ENCODE measurements around the gene RALGDS.

Gene RALGDS

DNA sequence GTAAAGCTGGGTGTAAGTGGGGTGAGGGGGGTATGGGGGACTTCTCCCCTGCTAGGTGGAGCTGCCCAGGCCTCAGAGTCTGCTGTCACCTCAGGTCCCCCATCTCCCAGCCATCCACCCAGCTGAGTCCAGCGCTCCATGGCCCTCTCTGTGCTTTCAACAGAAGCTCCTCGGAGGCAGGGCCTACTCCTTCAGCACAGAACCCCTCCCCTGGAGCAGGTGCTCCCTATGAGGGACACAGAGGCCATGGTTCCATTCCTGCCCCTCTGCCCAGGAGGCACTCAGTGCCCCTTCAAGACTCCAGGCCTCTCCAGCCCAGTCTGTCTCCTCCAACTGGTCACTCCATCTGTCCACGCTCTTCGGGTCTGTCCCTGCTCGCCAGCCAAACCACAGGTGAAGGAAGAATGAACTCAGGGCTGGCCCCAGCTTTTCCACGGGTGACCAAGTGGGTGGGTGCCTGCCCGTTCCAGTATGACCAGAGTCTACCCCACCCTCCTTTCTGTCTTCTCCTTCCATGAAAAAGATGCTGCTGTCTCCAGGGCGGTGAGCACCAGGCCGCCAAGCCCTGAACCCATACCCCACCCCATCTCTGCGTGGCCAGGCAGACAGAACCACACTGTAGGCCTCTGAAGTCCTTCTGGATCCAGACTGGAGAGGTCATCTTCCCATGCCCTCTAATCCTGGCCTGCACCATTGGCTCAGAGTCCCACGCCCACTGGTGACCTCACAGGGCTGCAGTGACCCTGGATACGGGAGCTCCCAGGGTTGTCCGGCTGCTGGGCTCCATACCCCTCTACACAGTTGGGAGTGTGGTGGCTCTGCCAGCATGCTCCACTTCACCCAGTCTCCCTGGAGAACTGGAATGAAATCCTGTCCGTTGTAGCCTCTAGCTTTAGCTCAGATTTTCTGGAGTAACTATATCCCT lies 30.8 kb upstream of the RALGDS start:
- DNase-seq (ENCODE audit: low read depth in 3 of 3) = no peak

DNA sequence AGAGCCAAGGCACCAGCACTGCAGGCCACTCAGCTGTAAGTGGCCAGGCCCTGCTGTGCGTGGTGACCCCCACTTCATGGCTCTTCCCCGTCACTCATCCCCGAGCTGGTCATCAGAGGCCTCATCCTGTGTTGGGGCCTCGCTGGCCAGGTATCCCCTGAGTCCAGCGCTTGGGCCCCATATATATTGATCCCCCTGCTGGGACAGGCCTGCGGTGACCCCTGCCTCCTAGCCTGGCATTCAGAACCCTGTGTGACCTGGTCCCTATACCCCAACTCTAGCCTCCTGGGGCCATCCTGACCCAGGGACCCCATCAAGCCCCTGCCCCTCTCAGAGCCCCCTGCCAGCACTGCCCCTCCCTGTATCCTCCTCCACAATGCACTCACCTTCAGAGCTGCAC lies 30.0 kb upstream of the RALGDS start:
- no peak for DNase-seq (ENCODE audit: low read depth in 3 of 3)

DNA sequence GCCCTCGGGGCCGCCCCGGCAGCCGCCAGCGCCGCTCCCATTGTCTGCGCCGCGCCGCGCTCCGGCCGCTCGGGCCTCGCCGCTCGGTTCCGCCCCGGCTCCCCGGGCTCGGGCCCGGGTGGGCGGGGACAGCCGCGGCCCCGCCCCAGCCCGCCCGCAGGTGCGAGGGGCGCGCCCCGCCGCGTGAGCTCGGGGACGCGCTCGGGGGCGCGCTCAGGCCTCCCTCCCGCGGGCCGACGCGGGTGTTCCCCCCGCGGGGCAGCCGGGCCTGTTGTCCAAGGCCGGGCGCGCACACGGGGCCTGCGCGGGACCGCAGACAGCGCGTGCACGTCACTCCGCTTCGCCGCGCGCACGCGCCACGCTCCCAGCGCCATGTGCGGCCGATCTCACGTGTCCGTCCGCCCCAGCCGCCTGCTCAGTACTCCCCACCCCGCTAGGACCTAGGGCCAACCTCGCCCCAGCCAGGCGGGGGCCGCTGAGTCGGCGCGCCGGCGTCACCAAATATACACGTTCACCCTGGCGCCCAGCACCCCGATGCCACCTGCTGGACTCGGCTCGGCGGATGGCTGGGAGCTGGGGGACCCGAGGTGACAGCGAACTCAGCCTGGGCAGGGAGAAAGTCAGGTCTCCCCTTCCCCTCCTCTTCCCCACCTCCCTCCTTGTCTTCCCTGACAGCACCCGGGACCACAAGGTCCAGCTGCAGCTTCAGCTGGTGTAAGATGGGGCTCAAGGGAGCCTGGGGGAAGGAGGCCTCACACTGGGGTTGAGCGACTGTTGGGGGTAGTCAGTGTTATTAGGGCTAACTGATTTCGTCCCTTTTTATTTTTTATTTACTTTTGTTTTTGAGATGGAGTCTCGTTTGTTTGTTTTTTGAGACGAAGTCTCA lies 28.3 kb upstream of the RALGDS start:
- DNase-seq (ENCODE audit: low read depth in 3 of 3) = peak; percentile 68 to 77 (median 74)

DNA sequence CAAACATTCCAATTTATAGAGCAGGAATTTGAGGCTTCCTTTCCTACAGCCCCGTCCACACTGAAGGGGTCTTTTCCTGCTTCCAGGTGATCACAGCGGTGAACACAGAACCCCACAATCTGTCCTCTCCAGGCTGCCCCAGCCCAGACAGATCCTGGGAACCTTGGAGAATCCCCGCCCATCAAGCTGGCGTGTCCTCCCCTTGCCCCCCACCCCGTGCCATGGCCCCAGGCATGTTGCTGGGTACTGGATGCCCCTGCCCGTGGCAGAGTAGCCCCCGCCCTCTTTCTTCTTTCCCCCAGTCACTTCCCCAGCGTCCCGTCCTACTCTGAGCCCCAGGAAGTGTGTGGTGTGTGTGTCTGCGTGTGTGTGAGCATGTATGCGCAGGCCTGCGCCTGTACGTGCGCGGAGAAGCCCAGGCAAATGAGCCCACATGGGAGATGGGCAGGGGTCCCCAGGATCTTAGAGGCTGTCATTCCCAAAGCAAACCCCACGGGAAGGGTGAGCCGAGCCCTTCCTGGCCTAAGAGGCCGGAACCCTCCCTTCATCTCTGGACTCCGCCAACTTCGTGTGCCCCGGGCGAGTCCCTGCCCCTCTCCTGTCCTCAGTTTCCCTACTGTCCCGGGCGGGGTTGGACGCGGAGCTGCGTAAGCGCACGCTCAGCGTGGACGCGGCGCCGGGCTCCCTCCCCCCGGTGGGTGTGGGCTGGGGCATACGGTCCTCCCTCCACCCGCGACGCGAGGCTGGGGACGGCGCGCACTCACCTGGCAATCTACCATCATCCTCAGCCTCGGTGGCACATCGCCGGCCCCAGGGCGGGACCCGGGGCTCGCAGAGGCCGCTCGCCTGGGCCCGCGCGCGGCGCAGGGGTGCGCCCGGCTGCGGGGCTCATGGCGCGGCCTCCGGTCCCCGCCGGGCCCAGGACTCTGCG lies 27.4 kb upstream of the RALGDS start:
- DNase-seq (ENCODE audit: low read depth in 3 of 3) = peak in 1 of 3 donors; percentile 47

DNA sequence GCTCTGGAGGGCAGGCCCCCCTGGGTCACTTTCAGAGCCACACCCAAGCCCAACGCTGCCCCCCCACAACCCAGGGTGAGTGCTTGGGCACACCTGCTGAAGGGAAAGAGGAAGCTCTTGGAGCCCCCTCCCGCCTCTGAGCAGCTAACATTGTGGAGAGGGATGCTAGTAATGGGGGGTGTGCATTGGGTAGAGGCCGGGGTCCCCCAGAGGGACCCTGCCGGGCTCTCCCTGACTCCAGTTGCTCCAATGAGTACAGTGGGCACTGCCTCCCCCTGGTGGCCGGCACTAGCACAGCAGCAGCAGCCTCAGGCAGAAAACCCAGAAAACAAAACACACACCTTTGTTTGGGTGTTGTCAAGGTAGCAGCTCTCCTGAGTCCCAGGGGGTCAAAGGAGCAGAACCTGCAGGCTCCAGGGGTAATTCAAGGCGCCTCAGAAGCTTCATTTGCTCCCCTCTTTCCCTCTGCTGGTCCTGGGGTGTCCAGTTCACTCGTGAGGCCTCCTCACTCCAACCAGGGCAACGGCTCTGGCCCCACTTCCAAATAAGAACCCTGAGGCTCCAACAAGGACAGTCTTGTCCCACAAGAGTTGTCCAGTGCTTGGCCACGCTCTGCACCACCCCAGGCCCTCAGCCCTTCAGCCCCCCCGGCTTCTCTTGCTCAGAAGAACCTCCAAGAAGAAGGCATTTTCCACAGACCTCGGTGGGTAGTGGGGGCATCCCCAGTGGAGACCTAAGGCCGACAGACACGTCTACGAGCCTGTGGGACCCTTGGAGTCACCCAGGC lies 26.6 kb upstream of the RALGDS start:
- DNase-seq (ENCODE audit: low read depth in 3 of 3) = peak; percentile 67 to 79 (median 76)

DNA sequence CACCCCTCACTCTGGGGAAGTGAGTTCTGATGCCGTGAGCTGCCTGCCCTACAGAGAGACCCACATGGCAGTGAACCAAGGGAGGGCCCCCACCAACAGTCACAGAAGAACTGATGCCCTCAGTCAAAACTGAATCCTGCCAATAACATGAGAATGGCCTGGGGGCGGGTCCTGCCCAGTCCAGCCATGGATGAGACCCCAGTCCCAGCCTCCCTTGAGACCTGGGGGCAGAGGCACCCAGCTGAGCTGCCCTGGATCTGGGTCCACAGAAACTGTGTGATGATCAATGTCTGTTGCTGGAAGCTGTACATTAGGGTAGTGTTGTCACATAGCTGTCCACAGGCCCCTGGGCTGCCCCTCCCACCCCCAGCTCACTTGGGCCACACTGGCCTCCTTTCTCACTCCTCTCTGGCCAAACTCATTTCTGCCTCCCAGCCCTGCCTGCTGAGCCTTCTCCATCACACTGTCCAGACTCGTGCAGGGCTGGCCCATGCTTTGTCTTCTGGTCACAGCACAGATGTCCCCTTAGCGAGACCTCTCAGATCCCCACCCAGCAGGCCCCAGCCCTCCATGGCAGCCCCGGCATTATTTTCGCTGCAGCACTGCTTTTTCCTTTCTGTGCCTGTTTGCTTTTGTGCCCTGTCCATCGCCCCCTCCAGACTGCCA lies 25.8 kb upstream of the RALGDS start:
- DNase-seq (ENCODE audit: low read depth in 3 of 3) = no peak

DNA sequence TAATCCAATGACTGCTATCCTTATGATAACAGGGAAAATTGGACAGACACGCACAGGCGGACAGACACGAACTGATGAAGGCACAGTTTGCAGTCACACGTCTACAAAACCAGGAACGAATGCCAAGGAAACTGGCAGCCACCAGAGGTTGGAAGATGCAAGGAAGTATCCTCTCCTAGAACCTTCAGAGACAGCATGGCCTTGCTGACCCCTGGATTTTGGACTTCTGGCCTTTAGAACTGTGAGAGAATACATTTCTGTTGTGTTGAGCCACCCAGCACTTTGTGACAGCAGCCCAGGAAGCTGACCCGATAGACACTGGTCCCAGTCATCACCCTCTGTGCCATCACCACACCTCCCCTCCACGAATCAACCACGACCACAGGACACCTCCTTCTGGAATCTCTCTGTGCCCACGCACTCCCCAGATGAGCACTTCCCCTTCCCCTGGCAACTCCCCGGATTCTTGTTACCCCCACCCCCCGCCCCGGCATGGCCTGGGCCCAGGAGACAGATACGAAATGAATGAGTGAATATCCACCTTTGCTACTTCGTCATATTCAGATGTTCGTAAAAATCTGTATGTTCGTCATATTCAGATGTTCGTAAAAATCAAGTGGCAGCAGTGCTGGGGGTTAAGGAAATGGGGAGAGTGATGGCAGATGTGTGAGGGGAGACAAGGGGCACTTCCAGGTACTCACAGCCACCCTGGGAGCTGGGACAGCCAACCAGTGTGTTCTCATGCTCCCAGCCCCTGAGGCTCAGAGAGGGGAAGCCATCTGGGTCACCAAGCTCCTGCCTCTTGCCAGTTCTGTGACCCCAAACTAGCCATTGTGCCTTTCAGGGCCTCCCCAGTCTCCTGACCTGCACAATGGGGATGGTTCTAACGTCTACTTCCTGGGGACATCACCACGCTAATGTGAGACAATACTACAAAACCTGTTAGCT lies 24.1 kb upstream of the RALGDS start:
- no peak for DNase-seq (ENCODE audit: low read depth in 3 of 3)

DNA sequence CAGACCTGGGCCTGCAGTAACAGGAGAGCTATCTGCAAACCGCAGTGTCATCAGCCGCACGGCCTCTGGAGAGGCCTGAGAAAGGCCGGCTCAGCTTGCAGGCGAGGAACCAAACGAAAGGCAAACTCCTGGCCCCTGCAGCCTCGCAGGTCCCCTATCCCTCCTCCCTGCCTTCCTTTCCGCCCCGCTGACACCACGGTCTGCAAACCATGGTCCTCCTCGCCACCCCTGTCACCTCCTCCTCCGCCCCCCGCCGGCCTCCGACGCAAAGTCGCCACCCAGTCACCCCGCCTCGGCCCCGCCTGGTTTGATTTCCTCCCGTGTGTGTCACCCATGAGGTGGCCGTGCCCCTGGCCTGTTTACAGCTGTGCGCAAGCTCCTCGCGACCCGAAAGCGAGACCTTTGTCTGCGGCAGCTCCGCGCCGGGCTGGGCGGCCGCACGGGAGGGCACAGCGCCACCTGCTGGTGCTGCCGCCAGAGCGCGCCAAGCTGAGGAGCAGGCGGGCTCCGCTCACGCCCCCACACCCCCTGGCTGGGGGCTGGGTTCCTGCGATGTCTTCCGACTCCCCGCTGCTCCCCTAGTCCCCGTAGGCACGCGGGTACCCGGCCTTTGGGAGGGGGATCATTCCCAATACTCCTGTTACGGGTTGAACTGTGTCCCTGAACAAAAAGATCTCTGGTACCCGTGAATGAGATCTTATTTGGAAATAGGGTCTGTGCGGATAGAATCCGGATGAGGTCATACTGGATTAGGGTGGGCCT lies 23.3 kb upstream of the RALGDS start:
- DNase-seq (ENCODE audit: low read depth in 3 of 3) = peak; percentile 75 to 89 (median 83)

DNA sequence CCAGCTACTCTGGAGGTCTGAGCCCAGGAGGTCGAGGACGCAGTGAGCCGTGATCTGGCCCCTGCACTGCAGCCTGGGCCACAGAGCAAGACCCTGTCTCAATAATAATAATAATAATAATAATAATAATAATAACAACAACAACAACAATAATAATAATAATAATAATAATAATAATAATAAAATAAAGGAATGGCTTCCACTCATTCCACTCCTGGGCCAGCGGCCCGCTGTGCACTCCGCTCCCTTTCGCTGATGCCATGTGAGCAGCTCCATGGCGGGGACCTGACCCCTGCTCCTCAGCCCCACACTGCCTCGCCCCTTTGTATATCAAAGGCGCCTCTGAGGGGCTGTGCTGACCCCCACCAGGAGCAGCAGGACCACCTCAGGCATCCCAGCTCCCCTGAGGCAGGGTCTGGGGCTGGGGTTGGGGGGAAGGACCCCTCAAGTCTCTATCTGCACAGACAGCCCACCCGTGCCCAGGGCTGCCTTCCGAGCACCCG lies 22.6 kb upstream of the RALGDS start:
- no peak for DNase-seq (ENCODE audit: low read depth in 3 of 3)

DNA sequence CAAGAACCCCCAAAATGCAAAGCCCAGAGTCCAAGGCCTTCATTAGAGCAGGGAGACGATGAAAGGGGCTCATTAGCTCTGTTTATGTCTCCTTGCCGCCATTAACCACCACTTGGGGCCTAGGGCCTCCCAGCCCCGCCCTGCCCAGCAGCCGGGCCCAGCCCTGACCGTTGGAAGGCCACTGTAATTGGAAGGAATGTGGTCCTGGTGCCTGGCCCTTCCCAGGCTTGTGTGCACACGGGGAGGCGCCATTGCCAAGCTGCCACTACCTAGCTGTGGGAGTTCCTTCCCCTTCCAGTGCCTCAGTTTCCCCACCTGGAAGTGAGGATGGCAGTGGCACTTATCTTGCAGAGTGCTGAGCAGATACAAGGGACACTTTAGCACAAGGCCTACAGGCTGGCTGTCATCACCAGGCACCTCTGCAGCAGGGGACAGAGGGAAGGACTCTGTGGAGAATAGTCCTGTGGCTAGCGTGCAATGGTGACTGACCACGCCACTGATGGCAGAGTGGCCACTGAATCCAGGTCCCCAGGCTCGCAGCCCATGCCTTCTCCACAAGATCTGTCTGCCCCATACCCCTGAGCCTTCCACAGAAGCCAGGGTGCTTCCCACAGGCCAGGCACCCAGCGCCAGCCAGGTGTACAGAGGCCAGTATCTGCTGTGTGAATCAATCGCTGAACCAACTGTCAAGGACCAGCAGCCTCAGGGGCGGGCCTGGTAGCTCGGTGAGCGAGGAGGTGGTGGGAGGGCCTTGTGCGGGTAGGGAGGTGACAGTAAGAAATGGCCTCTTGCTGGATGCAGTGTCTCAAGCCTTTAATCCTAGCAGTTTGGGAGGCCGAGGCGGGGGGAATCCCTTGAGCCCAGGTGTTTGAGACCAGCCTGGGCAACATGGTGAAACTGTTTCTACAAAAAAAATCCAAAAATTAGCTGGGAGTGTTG lies 21.9 kb upstream of the RALGDS start:
- peak in 1 of 3 donors; percentile 26 for DNase-seq (ENCODE audit: low read depth in 3 of 3)

DNA sequence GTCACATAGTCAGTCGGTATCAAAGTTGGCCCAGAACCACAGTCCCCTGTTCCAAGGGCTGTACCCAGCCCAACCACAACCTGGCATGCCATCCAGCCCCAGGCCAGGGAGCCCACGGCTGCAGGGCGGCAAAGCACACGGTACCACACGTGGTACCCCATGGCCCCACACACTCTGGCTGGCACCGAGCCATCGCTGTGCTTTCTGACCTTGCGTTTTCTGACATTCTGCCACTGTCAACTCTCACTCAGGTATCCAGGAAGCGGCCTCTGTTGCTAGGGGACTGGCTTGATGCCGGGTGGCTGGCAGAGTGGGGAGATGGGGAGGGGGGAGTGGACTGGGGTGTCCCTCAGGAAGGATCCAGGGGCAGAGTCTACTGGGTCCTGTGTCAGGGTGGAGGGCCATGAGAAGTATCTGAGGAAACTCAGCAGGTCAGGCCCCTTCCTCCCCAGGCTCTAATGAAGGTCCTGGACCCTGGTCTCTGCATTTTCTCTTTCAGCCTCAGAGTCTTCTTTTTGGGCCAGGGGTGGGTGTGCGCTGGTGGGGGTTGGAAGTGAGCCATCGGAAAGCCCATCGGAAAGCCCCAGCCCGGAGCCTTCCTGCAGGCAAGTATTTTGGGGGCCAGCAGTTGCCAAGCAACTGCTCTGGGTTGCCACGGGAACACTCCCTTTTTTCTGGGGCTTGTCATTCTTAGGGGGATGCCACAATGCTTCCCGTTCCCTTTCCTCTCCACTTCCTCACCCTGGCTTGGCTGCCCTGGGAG lies 21.0 kb upstream of the RALGDS start:
- peak in 1 of 3 donors; percentile 26 for DNase-seq (ENCODE audit: low read depth in 3 of 3)

DNA sequence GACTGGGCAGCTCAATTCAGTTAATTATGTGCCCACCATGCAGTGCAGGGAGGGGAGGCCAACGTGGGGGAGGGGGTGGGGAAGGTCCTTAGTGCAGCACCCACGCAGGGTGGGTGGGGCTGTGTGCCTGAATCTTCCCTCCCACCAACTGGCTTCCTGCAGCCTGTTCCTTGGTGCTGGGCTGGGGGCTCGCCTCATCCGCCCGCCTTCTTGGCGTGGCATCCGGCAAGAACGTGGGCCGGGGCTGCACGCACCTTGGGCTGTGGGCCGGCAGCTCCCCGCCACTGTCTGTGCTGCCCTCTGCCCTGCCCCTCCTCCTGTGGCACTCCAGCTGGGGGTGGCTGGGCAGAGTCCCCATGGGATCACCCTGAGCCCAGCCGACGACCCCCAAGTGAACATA lies 19.6 kb upstream of the RALGDS start:
- no peak for DNase-seq (ENCODE audit: low read depth in 3 of 3)

DNA sequence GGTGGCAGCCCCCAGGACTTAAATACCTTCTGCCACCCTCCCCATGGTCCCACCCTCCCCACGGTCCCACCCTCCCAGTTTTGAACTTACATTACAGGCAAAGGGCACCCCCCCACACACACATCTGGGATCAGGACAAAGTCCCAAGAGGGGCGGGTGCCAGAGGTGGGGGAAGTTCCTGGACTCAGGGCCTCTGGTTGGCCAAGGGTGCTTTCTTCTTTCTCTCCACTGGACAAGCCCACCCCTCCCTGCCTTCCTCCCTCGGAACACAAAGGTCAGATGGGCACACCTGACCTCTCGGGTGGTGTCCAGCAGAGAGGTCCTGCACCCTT lies 19.1 kb upstream of the RALGDS start:
- DNase-seq (ENCODE audit: low read depth in 3 of 3) = no peak

DNA sequence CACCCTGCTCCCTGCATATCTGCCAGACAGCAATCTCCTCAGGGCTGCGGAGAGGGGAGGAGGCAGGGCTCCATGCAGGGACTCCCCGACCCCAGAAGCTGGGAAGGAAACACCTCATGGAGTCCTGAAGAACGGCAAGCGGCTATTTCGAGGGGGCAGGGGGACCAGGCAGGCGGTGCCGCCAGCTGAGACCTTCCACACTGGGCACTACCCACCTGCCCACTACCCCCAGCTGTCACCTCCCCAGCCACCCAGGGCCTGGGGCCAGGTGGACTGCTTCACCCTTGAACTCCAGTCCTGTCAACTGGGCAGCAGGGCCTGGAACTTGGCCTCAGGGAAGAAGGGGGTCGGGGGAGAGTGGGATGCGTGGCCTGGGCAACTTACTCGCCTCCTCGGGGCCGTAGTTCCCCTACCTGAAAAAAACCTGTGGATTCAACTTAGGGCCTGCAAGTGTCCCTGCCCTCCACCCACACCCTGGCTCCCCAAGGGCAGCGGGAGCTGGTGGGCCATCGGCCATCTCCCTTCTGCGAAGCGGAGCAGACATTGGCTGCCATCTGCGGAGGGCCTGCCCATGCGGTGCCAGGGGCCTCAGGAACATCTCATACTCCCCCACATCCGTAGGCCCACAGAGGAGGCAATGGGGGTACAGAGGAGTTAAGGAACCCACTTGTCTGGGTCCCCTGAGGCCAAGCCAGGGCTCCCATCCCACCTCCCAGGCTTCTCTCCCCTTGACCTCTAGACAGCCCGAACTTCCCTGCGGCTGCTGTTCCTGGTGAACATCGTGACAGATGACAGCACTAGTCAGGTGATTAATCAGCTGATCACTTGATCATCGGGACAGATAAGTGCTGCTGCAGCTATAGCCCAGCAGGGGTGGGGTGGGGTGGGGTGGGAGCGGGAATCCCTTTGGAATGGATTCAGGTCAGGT lies 18.5 kb upstream of the RALGDS start:
- DNase-seq (ENCODE audit: low read depth in 3 of 3) = no peak
